ENCODE measurements around the gene SAA4.
"Not testable (repeated sequence)": the region's sequence is repeated elsewhere in the genome, so short reads cannot be mapped to it uniquely, and the experiment has no call there.

The SAA4 gene

GRCh38 chr11:18189476-18190245 lies 46.9 kb downstream of the SAA4 start:
- not testable (repeated sequence) for DNase-seq (ENCODE audit: low read depth)

- no peak for DNase-seq (ENCODE audit: low read depth)
Observed at GRCh38 chr11:18188796-18189195, 47.8 kb downstream of the SAA4 start.

All from activated T-cell treated with anti-CD3 and anti-CD28 coated beads for 48 hours (primary cell).